Measurements from ENCODE around the gene CA6. TPM values are rescaled to one million over a fixed set of nuclear protein-coding genes. Genes with fewer than 3 reads are reported as not detected.

CA6 gene
- total RNA-seq, 1 experiment from 2014 or later = not detected

DNA sequence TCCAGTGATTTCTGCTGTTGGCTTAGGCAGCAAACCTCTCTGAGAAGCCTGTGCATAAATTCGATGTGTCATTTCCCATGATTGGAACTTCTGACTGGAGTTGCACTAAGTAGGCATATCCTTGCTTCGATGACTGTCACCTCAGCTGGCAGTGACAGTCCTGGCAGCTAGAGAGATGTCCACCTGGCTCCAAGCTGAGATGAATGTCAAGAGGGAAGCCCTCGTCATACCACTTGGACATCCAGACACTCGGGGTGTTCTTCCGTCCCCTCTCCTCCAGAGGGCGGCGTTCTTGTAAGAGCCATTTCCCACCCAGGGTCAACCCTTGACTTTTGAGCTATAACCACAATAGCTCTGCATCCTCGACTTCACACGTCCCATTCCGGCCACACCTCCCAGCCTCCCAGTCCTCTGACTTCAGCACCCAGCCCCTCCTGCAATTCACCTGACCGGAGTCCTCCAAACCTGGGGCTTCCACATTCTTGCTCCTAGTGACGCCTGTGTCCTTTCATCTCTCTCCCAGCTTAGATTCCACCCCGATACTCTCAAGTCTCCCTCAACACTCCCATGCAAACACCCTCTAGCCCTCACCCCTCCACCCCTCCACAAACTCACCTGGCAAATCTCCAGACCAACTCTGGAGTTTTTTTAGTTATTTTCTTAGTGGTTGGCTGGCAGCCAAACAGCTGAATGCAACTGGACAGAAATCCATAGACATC is 17.3 kb downstream of the CA6 start:
- intact Hi-C loops (cut with micrococcal nuclease; ENCODE audit: unreplicated experiment) (no loop called here), in situ Hi-C loops (cut with HindIII; ENCODE audit: low pct_unique_long_range_greater_than_20kb, low sequenced_read_pairs) (no loop called here)
- DNase-seq (ENCODE audit: low read depth, low spot score) = no peak
- no TSS peak for BruUV-seq (replicated peaks)
- TF ChIP-seq REST (IDR thresholded peaks at IDR 0.05; ENCODE audit: insufficient read depth in 1 of 2, low read depth in 2 of 2, low read length in 1 of 2) = no peak
- TF ChIP-seq, protein P1, sequence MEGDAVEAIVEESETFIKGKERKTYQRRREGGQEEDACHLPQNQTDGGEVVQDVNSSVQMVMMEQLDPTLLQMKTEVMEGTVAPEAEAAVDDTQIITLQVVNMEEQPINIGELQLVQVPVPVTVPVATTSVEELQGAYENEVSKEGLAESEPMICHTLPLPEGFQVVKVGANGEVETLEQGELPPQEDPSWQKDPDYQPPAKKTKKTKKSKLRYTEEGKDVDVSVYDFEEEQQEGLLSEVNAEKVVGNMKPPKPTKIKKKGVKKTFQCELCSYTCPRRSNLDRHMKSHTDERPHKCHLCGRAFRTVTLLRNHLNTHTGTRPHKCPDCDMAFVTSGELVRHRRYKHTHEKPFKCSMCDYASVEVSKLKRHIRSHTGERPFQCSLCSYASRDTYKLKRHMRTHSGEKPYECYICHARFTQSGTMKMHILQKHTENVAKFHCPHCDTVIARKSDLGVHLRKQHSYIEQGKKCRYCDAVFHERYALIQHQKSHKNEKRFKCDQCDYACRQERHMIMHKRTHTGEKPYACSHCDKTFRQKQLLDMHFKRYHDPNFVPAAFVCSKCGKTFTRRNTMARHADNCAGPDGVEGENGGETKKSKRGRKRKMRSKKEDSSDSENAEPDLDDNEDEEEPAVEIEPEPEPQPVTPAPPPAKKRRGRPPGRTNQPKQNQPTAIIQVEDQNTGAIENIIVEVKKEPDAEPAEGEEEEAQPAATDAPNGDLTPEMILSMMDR (IDR thresholded peaks at IDR 0.05) = peak; percentile 84
- no peak for TF ChIP-seq SIN3A (IDR thresholded peaks at IDR 0.05; ENCODE audit: borderline replicate concordance, insufficient read depth, low read depth, low read length)
- no peak for TF ChIP-seq POLR2AphosphoS5 (IDR thresholded peaks at IDR 0.05; ENCODE audit: low read depth, low read length)
- ChIA-PET POLR2A (no interaction called here), CTCF (interaction anchor here (0.6 to 1.9 kb wide), 4 partner anchors 13 to 65 kb away, joined by 3 to 6 read pairs (median 4); no protein-coding TSS in a partner anchor)
- no peak overlapping the region for H3K27ac ChIP-seq (ENCODE audit: low read length)
- no peaks in the 10 kb centered on the region for H3K4me1 ChIP-seq (ENCODE audit: control insufficient read depth, insufficient read depth, low read length)
- no peaks in the 10 kb centered on the region for H3K36me3 ChIP-seq (ENCODE audit: control insufficient read depth, insufficient read depth, low read length)
- H3K4me3 ChIP-seq (ENCODE audit: low read depth in 2 of 2, low read length in 2 of 2) = no peak overlapping the region
- no peaks in the 10 kb centered on the region; the same call in 1 of the 2 replicates for H3K9me3 ChIP-seq (ENCODE audit: control insufficient read depth, insufficient read depth, low read depth, low read length)
- H3K27me3 ChIP-seq (ENCODE audit: control insufficient read depth, insufficient read depth, low read length) = no peaks in the 10 kb centered on the region
- ATAC-seq = peak; percentile 87

DNA sequence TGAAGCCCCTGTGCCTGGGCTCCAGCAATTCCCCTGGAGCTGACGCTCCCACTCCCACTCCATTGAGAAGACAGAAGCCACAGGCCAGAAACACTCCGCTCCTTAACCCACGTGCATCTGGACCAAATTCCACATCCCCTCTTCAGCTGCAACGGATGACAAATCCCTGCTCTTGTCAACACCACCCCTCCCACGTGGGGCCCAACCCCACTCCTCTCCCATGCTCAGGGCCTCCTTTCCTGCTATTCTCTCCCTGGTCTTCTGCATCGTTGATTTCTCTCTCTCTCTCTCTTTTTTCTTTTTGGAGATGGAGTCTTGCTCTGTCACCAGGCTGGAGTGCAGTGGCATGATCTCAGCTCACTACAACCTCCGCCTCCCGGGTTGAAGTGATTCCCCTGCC is 18.3 kb downstream of the CA6 start:
- no peak for TF ChIP-seq SIN3A (IDR thresholded peaks at IDR 0.05; ENCODE audit: borderline replicate concordance, insufficient read depth, low read depth, low read length)
- TF ChIP-seq POLR2AphosphoS5 (IDR thresholded peaks at IDR 0.05; ENCODE audit: low read depth, low read length) = no peak
- TF ChIP-seq REST (IDR thresholded peaks at IDR 0.05; ENCODE audit: insufficient read depth in 1 of 2, low read depth in 2 of 2, low read length in 1 of 2) = no peak
- TF ChIP-seq TCF7L2 (IDR thresholded peaks at IDR 0.05; ENCODE audit: low read depth, low read length) = no peak
- TF ChIP-seq, protein P1 (IDR thresholded peaks at IDR 0.05) = no peak
- POLR2A ChIA-PET = interaction anchor here (0.6 kb wide), 1 partner anchor 22 kb away, joined by 3 read pairs; no protein-coding TSS in a partner anchor
- no peaks in the 10 kb centered on the region for H3K36me3 ChIP-seq (ENCODE audit: control insufficient read depth, insufficient read depth, low read length)

More for the DNA sequence above, 18.3 kb downstream of the CA6 start:
- intact Hi-C loops (cut with micrococcal nuclease; ENCODE audit: unreplicated experiment) = no loop called here
- H3K27ac ChIP-seq (ENCODE audit: low read length) = no peak overlapping the region
- no peaks in the 10 kb centered on the region for H3K4me1 ChIP-seq (ENCODE audit: control insufficient read depth, insufficient read depth, low read length)
- no peaks in the 10 kb centered on the region for H3K27me3 ChIP-seq (ENCODE audit: control insufficient read depth, insufficient read depth, low read length)
- CTCF ChIA-PET = interaction anchor here (0.6 to 1.9 kb wide), 2 partner anchors 19 to 41 kb away, joined by 3 to 6 read pairs; no protein-coding TSS in a partner anchor
- BruUV-seq (replicated peaks) = no TSS peak
- no peaks in the 10 kb centered on the region; the same call in 1 of the 2 replicates for H3K9me3 ChIP-seq (ENCODE audit: control insufficient read depth, insufficient read depth, low read depth, low read length)
- DNase-seq (ENCODE audit: low read depth, low spot score) (no peak), ATAC-seq (no peak)
- no peak overlapping the region for H3K4me3 ChIP-seq (ENCODE audit: low read depth in 2 of 2, low read length in 2 of 2)
- in situ Hi-C loops (cut with HindIII; ENCODE audit: low pct_unique_long_range_greater_than_20kb, low sequenced_read_pairs) = no loop called here
